Esophagus squamous epithelium (tissue), 5 donors: ENCODE data around the gene KCNQ1. TPM values are rescaled to one million over a fixed set of nuclear protein-coding genes. Genes with fewer than 3 reads are reported as not detected.

Experiments used
- DNase-seq: peaks from one replicate; lab custom pipeline; 2025; lab: John Stamatoyannopoulos, UW
- H3K27ac ChIP-seq, 4 donors: fragments of 200-600 bp; sonication (generic); one replicate each; pipeline ENCODE4 v1.5.1; 2016 to 2019; ENCODE audit warnings: mild to moderate bottlenecking in 1 of 4
- H3K27me3 ChIP-seq, 4 donors: fragments of 200-600 bp; sonication (generic); 1 replicate in 3 of 4; 2 replicates in 1 of 4; pipeline versions ENCODE4 v1.5.1 to v1.6.0; 2017 to 2021; ENCODE audit warnings: antibody characterized with exemption in 1 of 4
- H3K36me3 ChIP-seq, 3 donors: fragments of 200-600 bp; sonication (generic); one replicate each; pipeline ENCODE4 v1.5.1; 2016 to 2019
- H3K4me1 ChIP-seq, 3 donors: fragments of 200-600 bp; sonication (generic); one replicate each; pipeline ENCODE4 v1.5.1; 2017 to 2019
- H3K4me3 ChIP-seq, 4 donors: fragments of 200-600 bp; sonication (generic); 1 replicate in 3 of 4; 2 replicates in 1 of 4; pipeline ENCODE4 v1.5.1; 2016 to 2019; ENCODE audit warnings: mild to moderate bottlenecking in 2 of 4, moderate library complexity in 1 of 4
- H3K9me3 ChIP-seq, 3 donors: fragments of 200-600 bp; sonication (generic); one replicate each; pipeline ENCODE4 v1.5.1; 2016 to 2019
- POLR2A ChIP-seq, 4 donors: fragments of 450-650 bp; IDR thresholded peaks; one replicate each; pipeline ENCODE4 v1.6.1; 2017; ENCODE audit warnings: antibody characterized with exemption in 4 of 4, mild to moderate bottlenecking in 4 of 4, moderate library complexity in 3 of 4
- WGBS, 2 donors: methylation state at CpG; one replicate each; pipeline ENCODE4 v1.1.5; 2018; 5-methylcytosine and 5-hydroxymethylcytosine counted together
- intact Hi-C: fragments of 100-400 bp; cut with DNase I; formaldehyde crosslinking; loops from one replicate; pipeline ENCODE4 v1.15.0; 2022
- total RNA-seq, 4 donors: library from RNA; depleted of rRNA; stranded (reverse); fragments of >200 nt; gene quantifications; one replicate each; pipeline ENCODE4 v1.1.0, GENCODE V29; 2016
- TF ChIP-seq, protein P1 (sequence below), 6 experiments: fragments of 450-650 bp in 4 of 6; fragments of 200-600 bp in 2 of 6; sonication (generic) in 2 of 6; IDR thresholded peaks; one replicate each; pipeline ENCODE4 v1.5.1; 2016 to 2019; ENCODE audit warnings: antibody characterized with exemption in 6 of 6, mild to moderate bottlenecking in 4 of 6, moderate library complexity in 4 of 6
- donor health status: DM: yes; HTN: yes; CAD: no.

KCNQ1 gene
- total RNA-seq, 4 donors from 2014 or later = 0.61 to 3.1 (median 0.72) TPM

DNA sequence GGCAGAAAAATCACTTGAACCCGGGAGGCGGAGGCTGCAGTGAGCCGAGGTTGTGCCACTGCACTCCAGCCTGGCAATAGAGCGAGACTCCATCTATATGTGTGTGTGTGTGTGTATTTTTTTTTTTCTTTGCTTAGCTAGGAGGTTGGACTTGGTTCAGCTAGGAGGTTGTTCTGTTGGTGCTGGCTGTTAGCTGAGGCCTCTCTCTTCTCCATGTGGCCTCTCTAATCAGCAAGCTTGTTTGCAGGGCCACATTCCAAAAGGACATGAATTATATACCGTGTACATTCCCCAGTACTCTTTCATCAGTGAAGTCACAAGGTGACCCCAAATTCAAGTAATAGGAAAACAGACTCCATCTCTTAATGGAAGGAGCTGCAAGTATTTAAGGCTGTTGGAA is 322.3 kb downstream of the KCNQ1 start:
- no peak overlapping the region for H3K27ac ChIP-seq
- H3K4me3 ChIP-seq = no peak overlapping the region
- no peaks in the 10 kb centered on the region for H3K27me3 ChIP-seq
- H3K9me3 ChIP-seq = no peaks in the 10 kb centered on the region
- no peaks in the 10 kb centered on the region for H3K4me1 ChIP-seq
- intact Hi-C loops = no loop called here
- DNase-seq = no peak
- TF ChIP-seq, protein P1, sequence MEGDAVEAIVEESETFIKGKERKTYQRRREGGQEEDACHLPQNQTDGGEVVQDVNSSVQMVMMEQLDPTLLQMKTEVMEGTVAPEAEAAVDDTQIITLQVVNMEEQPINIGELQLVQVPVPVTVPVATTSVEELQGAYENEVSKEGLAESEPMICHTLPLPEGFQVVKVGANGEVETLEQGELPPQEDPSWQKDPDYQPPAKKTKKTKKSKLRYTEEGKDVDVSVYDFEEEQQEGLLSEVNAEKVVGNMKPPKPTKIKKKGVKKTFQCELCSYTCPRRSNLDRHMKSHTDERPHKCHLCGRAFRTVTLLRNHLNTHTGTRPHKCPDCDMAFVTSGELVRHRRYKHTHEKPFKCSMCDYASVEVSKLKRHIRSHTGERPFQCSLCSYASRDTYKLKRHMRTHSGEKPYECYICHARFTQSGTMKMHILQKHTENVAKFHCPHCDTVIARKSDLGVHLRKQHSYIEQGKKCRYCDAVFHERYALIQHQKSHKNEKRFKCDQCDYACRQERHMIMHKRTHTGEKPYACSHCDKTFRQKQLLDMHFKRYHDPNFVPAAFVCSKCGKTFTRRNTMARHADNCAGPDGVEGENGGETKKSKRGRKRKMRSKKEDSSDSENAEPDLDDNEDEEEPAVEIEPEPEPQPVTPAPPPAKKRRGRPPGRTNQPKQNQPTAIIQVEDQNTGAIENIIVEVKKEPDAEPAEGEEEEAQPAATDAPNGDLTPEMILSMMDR (IDR thresholded peaks at IDR 0.05) = no peak
- TF ChIP-seq POLR2A (IDR thresholded peaks at IDR 0.05) = no peak
- WGBS, 2 donors = 89 to 96% methylated on average over 5 of the region's 5 CpGs
- no peaks in the 10 kb centered on the region for H3K36me3 ChIP-seq

DNA sequence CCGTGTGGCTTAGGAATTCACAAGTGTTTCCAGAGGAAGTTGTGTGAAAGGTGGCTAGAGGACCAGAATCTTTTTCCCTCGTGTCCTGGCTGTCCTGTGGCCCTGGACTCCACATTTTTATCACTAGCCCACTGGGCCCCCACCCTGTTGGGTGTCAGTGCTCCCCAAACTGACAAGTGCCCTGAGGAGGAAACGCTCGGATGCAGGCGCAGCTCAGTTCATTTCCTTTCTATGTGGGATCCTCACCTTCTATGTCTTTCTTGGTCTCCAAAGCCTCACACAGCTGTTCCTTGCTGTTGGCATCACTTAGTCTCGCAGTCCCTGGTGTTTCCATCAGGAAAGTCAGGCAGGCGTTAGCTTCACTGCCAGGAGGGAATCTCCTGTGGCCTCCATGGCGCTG is 323.0 kb downstream of the KCNQ1 start:
- no peak for DNase-seq
- H3K27me3 ChIP-seq = no peaks in the 10 kb centered on the region
- intact Hi-C loops = no loop called here
- H3K36me3 ChIP-seq = no peaks in the 10 kb centered on the region
- H3K27ac ChIP-seq = no peak overlapping the region
- H3K4me1 ChIP-seq = no peaks in the 10 kb centered on the region
- TF ChIP-seq, protein P1 (IDR thresholded peaks at IDR 0.05) = no peak
- no peak for TF ChIP-seq POLR2A (IDR thresholded peaks at IDR 0.05)
- H3K4me3 ChIP-seq = no peak overlapping the region
- H3K9me3 ChIP-seq = no peaks in the 10 kb centered on the region
- 83 to 85% methylated on average over 7 to 8 of the region's 8 CpGs for WGBS, 2 donors

DNA sequence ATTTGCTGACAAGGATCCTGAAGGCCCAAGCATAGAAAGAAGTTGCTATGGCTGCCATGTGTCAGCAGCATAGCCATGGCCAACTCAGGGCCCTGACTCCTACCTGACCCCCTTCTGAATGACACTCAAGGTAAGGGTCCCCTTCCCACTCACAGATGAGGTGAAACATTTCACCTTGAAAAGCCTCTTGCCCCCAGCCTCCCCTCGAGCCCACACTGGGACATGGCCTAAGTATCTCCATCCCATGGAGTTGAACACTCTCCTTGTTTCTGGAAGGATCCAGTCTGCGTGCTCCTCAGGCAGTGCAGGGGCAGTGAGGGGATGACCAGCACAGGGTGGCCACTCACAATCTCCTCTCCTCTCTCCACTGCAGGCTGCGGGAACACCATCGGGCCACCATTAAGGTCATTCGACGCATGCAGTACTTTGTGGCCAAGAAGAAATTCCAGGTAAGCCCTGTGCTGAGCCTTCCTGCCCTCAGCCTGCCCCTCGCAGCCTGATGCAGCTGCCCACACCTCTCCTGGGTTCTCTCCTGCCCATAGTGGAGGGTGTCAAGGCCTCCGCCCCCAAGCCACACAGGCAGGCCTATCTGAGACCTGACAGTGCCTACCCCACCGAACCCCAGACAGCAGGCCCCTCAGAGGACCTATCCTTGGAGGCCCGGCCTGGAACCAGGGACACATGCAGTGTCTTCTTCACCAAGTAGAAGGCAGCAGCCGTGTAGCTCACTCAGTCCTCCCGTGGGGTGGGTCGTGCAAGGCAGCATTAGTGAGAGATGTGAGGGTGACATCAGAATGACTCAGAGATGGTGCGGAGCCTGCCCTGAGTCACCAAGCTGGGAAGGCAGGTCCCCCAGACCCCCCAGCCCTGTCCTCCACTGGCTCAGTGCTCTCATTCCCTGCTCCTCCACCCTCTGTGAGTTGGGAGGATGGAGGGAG is 323.9 kb downstream of the KCNQ1 start:
- intact Hi-C loops = no loop called here
- TF ChIP-seq, protein P1 (IDR thresholded peaks at IDR 0.05) = no peak
- H3K9me3 ChIP-seq = no peaks in the 10 kb centered on the region
- H3K4me1 ChIP-seq = no peaks in the 10 kb centered on the region
- no peak for DNase-seq
- no peak overlapping the region for H3K4me3 ChIP-seq
- no peak overlapping the region for H3K27ac ChIP-seq
- H3K27me3 ChIP-seq = no peaks in the 10 kb centered on the region
- H3K36me3 ChIP-seq = no peaks in the 10 kb centered on the region
- WGBS, 2 donors = 90 to 95% methylated on average over 4 of the region's 14 CpGs

DNA sequence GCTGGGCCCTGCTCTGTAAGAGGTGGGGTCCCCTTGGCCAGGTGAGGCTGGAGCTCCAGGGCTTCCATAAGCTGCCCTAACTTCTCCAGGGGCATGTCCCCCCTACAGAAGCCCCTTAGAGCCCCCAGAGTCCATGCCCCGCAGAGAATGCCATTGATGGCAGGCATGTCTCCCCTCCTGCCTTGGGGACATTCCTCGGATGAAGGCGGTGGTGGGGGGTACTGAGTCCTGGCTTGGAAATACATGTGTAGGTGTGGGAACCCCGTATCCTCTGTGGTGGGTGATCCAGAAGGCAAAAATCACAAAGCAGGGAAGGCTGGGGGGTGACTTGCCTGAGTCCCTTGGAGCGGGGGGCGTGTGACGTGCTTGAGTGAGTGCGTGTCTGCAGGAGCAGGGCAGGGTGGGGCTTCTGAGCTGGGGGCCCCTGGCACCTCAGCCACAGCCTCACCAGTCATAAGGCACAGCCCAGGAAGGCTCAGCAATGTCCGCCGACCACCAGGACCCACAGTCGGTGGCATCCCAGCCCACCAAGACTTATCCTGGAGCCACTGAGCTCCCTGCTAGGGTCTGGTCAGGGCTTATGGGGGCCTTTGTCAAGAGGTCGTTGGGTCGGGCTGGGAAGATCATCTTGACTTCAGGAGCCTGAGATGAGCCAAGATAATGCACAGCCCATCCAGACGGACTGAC is 324.7 kb downstream of the KCNQ1 start:
- TF ChIP-seq, protein P1 (IDR thresholded peaks at IDR 0.05) = no peak
- no peak for TF ChIP-seq POLR2A (IDR thresholded peaks at IDR 0.05)
- H3K4me3 ChIP-seq = no peak overlapping the region
- H3K36me3 ChIP-seq = no peaks in the 10 kb centered on the region
- no peaks in the 10 kb centered on the region for H3K4me1 ChIP-seq
- no peak for DNase-seq
- WGBS, 2 donors = 80 to 85% methylated on average over 1 to 10 of the region's 14 CpGs
- H3K27me3 ChIP-seq = no peaks in the 10 kb centered on the region
- intact Hi-C loops = no loop called here
- no peaks in the 10 kb centered on the region for H3K9me3 ChIP-seq
- H3K27ac ChIP-seq = no peak overlapping the region
